HL-60 (cell line): ENCODE data around the gene COQ10B.

ENCODE experiments used
- DNase-seq, 2 experiments: peaks; one replicate each; pipeline ENCODE4 v3.0.0-alpha.2; 2010 to 2020; ENCODE audit warnings: low read depth in 1 of 2, low spot score in 1 of 2
- H3K27ac ChIP-seq: fragments of 250-450 bp; sonication (Bioruptor Pico); replicated peaks from 2 replicates; pipeline ENCODE4 v1.5.1; 2020; ENCODE audit warnings: mild to moderate bottlenecking, moderate library complexity
- H3K27me3 ChIP-seq: fragments of 250-450 bp; sonication (Bioruptor Pico); 2 replicates; pipeline ENCODE4 v1.5.1; 2021; ENCODE audit warnings: mild to moderate bottlenecking, moderate library complexity; ENCODE audit not compliant: insufficient read depth, poor library complexity, severe bottlenecking
- H3K4me3 ChIP-seq: replicated peaks from 2 replicates; pipeline ENCODE4 v1.5.1; 2011; ENCODE audit warnings: mild to moderate bottlenecking, control low read depth, low read length; ENCODE audit not compliant: insufficient read depth
- CTCF ChIP-seq: IDR thresholded peaks from one replicate; pipeline ENCODE4 v1.5.1; 2011; ENCODE audit warnings: low read length, control low read depth, inconsistent platforms; ENCODE audit not compliant: insufficient read depth
- GABPA ChIP-seq: IDR thresholded peaks from 2 replicates; pipeline ENCODE4 v1.6.1; 2012; ENCODE audit warnings: low read depth
- POLR2AphosphoS5 ChIP-seq: IDR thresholded peaks from 2 replicates; pipeline ENCODE4 v1.6.1; 2012; ENCODE audit warnings: low read depth
- REST ChIP-seq: IDR thresholded peaks from 2 replicates; pipeline ENCODE4 v1.6.1; 2012; ENCODE audit warnings: low read depth; ENCODE audit not compliant: insufficient replicate concordance
- SPI1 ChIP-seq: IDR thresholded peaks from 2 replicates; pipeline ENCODE4 v1.6.1; 2012; ENCODE audit warnings: low read depth, mild to moderate bottlenecking, borderline replicate concordance
- long read RNA-seq: library from polyadenylated mRNA; unstranded; transcript quantifications from one replicate; pipeline ENCODE4 v2.0.0, GENCODE V29; 2020

The COQ10B gene
- long read RNA-seq, transcript COQ10B-201 (5 exons, 2,239 nt): major isoform, 233 of 257 reads
- long read RNA-seq, partial matches to known transcripts: 1 of 257 reads
- long read RNA-seq, other reads (novel, unspliced or antisense): 16 of 257 reads

- TF ChIP-seq GABPA: peak; percentile 77
- peak; percentile 71 for TF ChIP-seq POLR2AphosphoS5
- no peak for TF ChIP-seq SPI1
- TF ChIP-seq CTCF: no peak
- peak; percentile 47 for TF ChIP-seq REST
- Histone ChIP-seq H3K27me3 (no peaks in the 10 kb centered on the region), H3K27ac (peak within 1 kb of the TSS; percentile 88), H3K4me3 (peak within 1 kb of the TSS; percentile 59)
- peak; percentile 100 for DNase-seq
Observed at GRCh38 chr2:197453123-197453913, at the start of gene COQ10B. Gene COQ10B, plus strand, starts transcription at chr2:197453552. Its CDS starts 9 bp downstream, at chr2:197453561.

GRCh38 chr2:197405582-197405981 lies 47.8 kb upstream of the COQ10B start:
- Histone ChIP-seq H3K4me3 (no peak overlapping the region), H3K27ac (no peak overlapping the region), H3K27me3 (no peaks in the 10 kb centered on the region)
- TF ChIP-seq CTCF (no peak), POLR2AphosphoS5 (no peak), SPI1 (no peak), GABPA (no peak), REST (no peak)
- no peak for DNase-seq

GRCh38 chr2:197414039-197414438 lies 39.3 kb upstream of the COQ10B start:
- Histone ChIP-seq H3K27me3 (no peaks in the 10 kb centered on the region), H3K4me3 (no peak overlapping the region), H3K27ac (no peak overlapping the region)
- no peak for DNase-seq
- no peak for TF ChIP-seq SPI1
- no peak for TF ChIP-seq CTCF
- no peak for TF ChIP-seq GABPA
- no peak for TF ChIP-seq REST
- no peak for TF ChIP-seq POLR2AphosphoS5
